Prostate gland (tissue), 2 donors: ENCODE data around the gene RAD23B. TPM values are rescaled to one million over a fixed set of nuclear protein-coding genes. Genes with fewer than 3 reads are reported as not detected.

Experiments used
- DNase-seq: peaks from one replicate; pipeline ENCODE4 v3.0.0-alpha.2; 2019; ENCODE audit warnings: low spot score
- H3K27ac ChIP-seq, 2 donors: fragments of 200-600 bp; sonication (generic); 2 replicates each; pipeline ENCODE4 v1.5.1; 2017 to 2019
- H3K27me3 ChIP-seq: fragments of 200-600 bp; sonication (generic); replicated peaks from 2 replicates; pipeline ENCODE4 v1.5.1; 2019; ENCODE audit not compliant: insufficient read depth
- H3K36me3 ChIP-seq, 2 donors: fragments of 200-600 bp; sonication (generic); 1 replicate in 1 of 2; 2 replicates in 1 of 2; pipeline versions ENCODE4 v1.5.1 to v1.8.1; 2017 to 2019
- H3K4me1 ChIP-seq: fragments of 200-600 bp; sonication (generic); replicated peaks from 2 replicates; pipeline ENCODE4 v1.5.1; 2019
- H3K4me3 ChIP-seq, 2 donors: fragments of 200-600 bp; sonication (generic); 2 replicates each; pipeline ENCODE4 v1.5.1; 2017 to 2019
- H3K9me3 ChIP-seq: fragments of 200-600 bp; sonication (generic); 2 replicates; pipeline ENCODE4 v1.5.1; 2017
- CTCF ChIP-seq, 4 experiments: fragments of 200-600 bp in 2 of 4; fragments of 450-650 bp in 2 of 4; sonication (generic) in 2 of 4; IDR thresholded peaks; 1 replicate in 3 of 4; 2 replicates in 1 of 4; pipeline ENCODE4 v1.5.1; 2016 to 2019; ENCODE audit warnings: antibody characterized with exemption in 4 of 4, mild to moderate bottlenecking in 2 of 4, moderate library complexity in 2 of 4
- POLR2A ChIP-seq: fragments of 450-650 bp; IDR thresholded peaks from one replicate; pipeline ENCODE4 v1.6.1; 2016; ENCODE audit warnings: antibody characterized with exemption, mild to moderate bottlenecking
- POLR2AphosphoS5 ChIP-seq: sonication (generic); formaldehyde crosslinking; IDR thresholded peaks from one replicate; pipeline ENCODE4 v1.6.1; 2017; ENCODE audit warnings: antibody characterized with exemption
- WGBS: methylation state at CpG from one replicate; pipeline ENCODE4 v1.1.5; 2018; 5-methylcytosine and 5-hydroxymethylcytosine counted together
- intact Hi-C: fragments of 100-400 bp; cut with DNase I; formaldehyde crosslinking; loops from one replicate; pipeline ENCODE4 v1.14.2; 2022
- total RNA-seq, 2 donors: library from RNA; depleted of rRNA; stranded (reverse); fragments of >200 nt; gene quantifications; one replicate each; pipeline ENCODE4 v1.1.0, GENCODE V29; 2016

RAD23B gene
- total RNA-seq, 2 donors from 2014 or later = 92.3 to 111 TPM

- DNase-seq = no peak
- 61% methylated on average over 1 of the region's 1 CpG for WGBS
- no peaks in the 10 kb centered on the region for H3K9me3 ChIP-seq
- TF ChIP-seq POLR2AphosphoS5 (no peak), POLR2A (no peak), CTCF (IDR thresholded peaks at IDR 0.05) (no peak)
- no peaks in the 10 kb centered on the region for H3K36me3 ChIP-seq
- no peaks in the 10 kb centered on the region for H3K27me3 ChIP-seq
- no peaks in the 10 kb centered on the region for H3K4me1 ChIP-seq
- no peak overlapping the region for H3K4me3 ChIP-seq
- H3K27ac ChIP-seq = no peak overlapping the region
- intact Hi-C loops = no loop called here
These were observed 9.0 kb upstream of the RAD23B start for GRCh38 chr9:107274096-107274495.

GRCh38 chr9:107274953-107275422 is 8.1 kb upstream of the RAD23B start:
- Histone ChIP-seq H3K27me3 (no peaks in the 10 kb centered on the region), H3K36me3 (no peaks in the 10 kb centered on the region), H3K4me3 (no peak overlapping the region), H3K27ac (no peak overlapping the region), H3K9me3 (no peaks in the 10 kb centered on the region), H3K4me1 (no peaks in the 10 kb centered on the region)
- no peak for DNase-seq
- TF ChIP-seq CTCF (IDR thresholded peaks at IDR 0.05) (no peak), POLR2AphosphoS5 (no peak), POLR2A (no peak)
- 66% methylated on average over 4 of the region's 4 CpGs for WGBS
- intact Hi-C loops = no loop called here

- WGBS = 100% methylated on average over 2 of the region's 2 CpGs
These were observed 7.5 kb upstream of the RAD23B start for GRCh38 chr9:107275530-107275929.

GRCh38 chr9:107276966-107277710 is 5.9 kb upstream of the RAD23B start:
- Histone ChIP-seq H3K4me1 (no peaks in the 10 kb centered on the region), H3K4me3 (no peak overlapping the region), H3K36me3 (no peaks in the 10 kb centered on the region), H3K27ac (no peak overlapping the region), H3K9me3 (no peaks in the 10 kb centered on the region), H3K27me3 (no peaks in the 10 kb centered on the region)
- TF ChIP-seq CTCF (IDR thresholded peaks at IDR 0.05) = no peak
- TF ChIP-seq POLR2AphosphoS5 = no peak
- no peak for TF ChIP-seq POLR2A
- WGBS = 55% methylated on average over 5 of the region's 5 CpGs
- intact Hi-C loops = no loop called here
- DNase-seq = no peak

More at GRCh38 chr9:107275530-107275929, 7.5 kb upstream of the RAD23B start:
- no peak overlapping the region for H3K4me3 ChIP-seq
- intact Hi-C loops = no loop called here
- H3K36me3 ChIP-seq = no peaks in the 10 kb centered on the region
- TF ChIP-seq CTCF (IDR thresholded peaks at IDR 0.05) = no peak
- TF ChIP-seq POLR2A = no peak
- no peak overlapping the region for H3K27ac ChIP-seq
- no peaks in the 10 kb centered on the region for H3K27me3 ChIP-seq
- DNase-seq = no peak
- no peaks in the 10 kb centered on the region for H3K9me3 ChIP-seq
- H3K4me1 ChIP-seq = no peaks in the 10 kb centered on the region

GRCh38 chr9:107277801-107278200 is 5.3 kb upstream of the RAD23B start:
- H3K4me1 ChIP-seq = no peaks in the 10 kb centered on the region
- H3K27me3 ChIP-seq = no peaks in the 10 kb centered on the region
- H3K27ac ChIP-seq = no peak overlapping the region
- no peaks in the 10 kb centered on the region for H3K36me3 ChIP-seq
- no peak for DNase-seq
- no peaks in the 10 kb centered on the region for H3K9me3 ChIP-seq
- 96% methylated on average over 5 of the region's 5 CpGs for WGBS
- no peak overlapping the region for H3K4me3 ChIP-seq
- TF ChIP-seq CTCF (IDR thresholded peaks at IDR 0.05) (no peak), POLR2A (no peak), POLR2AphosphoS5 (no peak)
- intact Hi-C loops = no loop called here
